ENCODE measurements around the gene FMO3. TPM values are rescaled to one million over a fixed set of nuclear protein-coding genes. Genes with fewer than 3 reads are reported as not detected.

Gene FMO3
- total and polyA plus RNA-seq, 12 donors = 0.51 to 2.1 (median 1.1) TPM

GRCh38 chr1:171150156-171150555 is 59.5 kb downstream of the FMO3 start:
- no peaks in the 10 kb centered on the region for H3K27me3 ChIP-seq
- DNase-seq = no peak
- H3K27ac ChIP-seq = no peak overlapping the region
- 78 to 93% methylated on average over 1 of the region's 1 CpG for WGBS, 2 donors
- no peak for ATAC-seq
- intact Hi-C loops (cut with DNase I) = no loop called here
- H3K4me1 ChIP-seq = peaks cover 0 to 21% (median 0%) of the 10 kb centered on the region in 9 donors
- TF ChIP-seq CTCF (IDR thresholded peaks at IDR 0.05) = no peak
- no peak overlapping the region for H3K4me3 ChIP-seq
- H3K9me3 ChIP-seq = no peaks in the 10 kb centered on the region
- H3K36me3 ChIP-seq = no peaks in the 10 kb centered on the region

- 51 to 64% methylated on average over 2 of the region's 2 CpGs for WGBS, 2 donors
- no peak overlapping the region for H3K4me3 ChIP-seq
- no peak overlapping the region for H3K27ac ChIP-seq
- H3K36me3 ChIP-seq = no peaks in the 10 kb centered on the region
- H3K9me3 ChIP-seq = no peaks in the 10 kb centered on the region
- intact Hi-C loops (cut with DNase I) = no loop called here
- DNase-seq (peak; percentile 18 to 26), ATAC-seq (no peak)
- TF ChIP-seq CTCF (IDR thresholded peaks at IDR 0.05) = no peak
- H3K27me3 ChIP-seq = no peaks in the 10 kb centered on the region
- peaks cover 0 to 9% (median 0%) of the 10 kb centered on the region in 9 donors for H3K4me1 ChIP-seq
Measured at GRCh38 chr1:171152549-171152948, 61.8 kb downstream of the FMO3 start.

- Histone ChIP-seq H3K4me1 (peaks cover 0 to 20% (median 5%) of the 10 kb centered on the region in 9 donors), H3K4me3 (no peak overlapping the region), H3K27me3 (no peaks in the 10 kb centered on the region), H3K9me3 (peaks cover 0 to 6% (median 0%) of the 10 kb centered on the region in 11 donors), H3K36me3 (no peaks in the 10 kb centered on the region), H3K27ac (no peak overlapping the region)
- TF ChIP-seq CTCF (IDR thresholded peaks at IDR 0.05) = no peak
- ATAC-seq = no peak
- intact Hi-C loops (cut with DNase I) = no loop called here
- DNase-seq = no peak
Measured at GRCh38 chr1:171155484-171155883, 64.8 kb downstream of the FMO3 start.

- Histone ChIP-seq H3K36me3 (no peaks in the 10 kb centered on the region), H3K4me1 (peaks cover 0 to 17% (median 12%) of the 10 kb centered on the region in 9 donors), H3K4me3 (no peak overlapping the region), H3K9me3 (peaks cover 0 to 6% (median 0%) of the 10 kb centered on the region in 11 donors), H3K27me3 (no peaks in the 10 kb centered on the region), H3K27ac (peak overlapping the region in 1 of 10 donors; percentile 54)
- DNase-seq (no peak), ATAC-seq (peak in 5 of 8 donors; percentile 29 to 85 (median 75))
- TF ChIP-seq CTCF (IDR thresholded peaks at IDR 0.05) = no peak
- intact Hi-C loops (cut with DNase I) = no loop called here
- 46 to 67% methylated on average over 5 of the region's 5 CpGs for WGBS, 2 donors
Measured at GRCh38 chr1:171158096-171158495, 67.4 kb downstream of the FMO3 start.
